Gastrocnemius medialis (tissue), 4 donors: Measurements from ENCODE around the gene PTPN6. TPM values are rescaled to one million over a fixed set of nuclear protein-coding genes. Genes with fewer than 3 reads are reported as not detected.

Experiments used
- ATAC-seq, 2 donors: fragments of 150-250 bp; one replicate each; pipeline ENCODE4 v1.9.1; 2016
- DNase-seq, 2 donors: peaks; one replicate each; pipeline ENCODE4 v3.0.0-alpha.2; 2019
- H3K27ac ChIP-seq, 4 donors: fragments of 200-600 bp; sonication (generic); 1 replicate in 1 of 4; 2 replicates in 3 of 4; pipeline ENCODE4 v1.5.1; 2016 to 2018; ENCODE audit warnings: mild to moderate bottlenecking in 2 of 4, moderate library complexity in 1 of 4
- H3K27me3 ChIP-seq, 3 donors: fragments of 200-600 bp; sonication (generic) in 2 of 3; 1 replicate in 1 of 3; 2 replicates in 2 of 3; pipeline versions ENCODE4 v1.5.1 to v1.6.0; 2016 to 2019; ENCODE audit warnings: mild to moderate bottlenecking in 1 of 3, moderate library complexity in 1 of 3
- H3K36me3 ChIP-seq, 2 donors: fragments of 200-600 bp; sonication (generic) in 1 of 2; one replicate each; pipeline ENCODE4 v1.5.1; 2017 to 2018
- H3K4me1 ChIP-seq, 2 donors: fragments of 200-600 bp; sonication (generic) in 1 of 2; one replicate each; pipeline ENCODE4 v1.5.1; 2016 to 2017; ENCODE audit warnings: mild to moderate bottlenecking in 2 of 2
- H3K4me3 ChIP-seq, 4 donors: fragments of 200-600 bp; sonication (generic) in 3 of 4; 1 replicate in 1 of 4; 2 replicates in 3 of 4; pipeline ENCODE4 v1.5.1; 2016 to 2019; ENCODE audit warnings: mild to moderate bottlenecking in 2 of 4
- H3K9me3 ChIP-seq, 3 donors: fragments of 200-600 bp; sonication (generic) in 2 of 3; 1 replicate in 1 of 3; 2 replicates in 2 of 3; pipeline ENCODE4 v1.5.1; 2016 to 2019
- CTCF ChIP-seq, 5 experiments: fragments of 450-650 bp in 3 of 5; fragments of 200-600 bp in 2 of 5; sonication (generic) in 2 of 5; IDR thresholded peaks in 4 of 5; conservative IDR thresholded peaks in 1 of 5; 1 replicate in 4 of 5; 2 replicates in 1 of 5; pipeline ENCODE4 v1.5.1; 2016 to 2019; ENCODE audit warnings: antibody characterized with exemption in 5 of 5, mild to moderate bottlenecking in 3 of 5, moderate library complexity in 3 of 5
- POLR2A ChIP-seq, 2 donors: fragments of 450-650 bp; IDR thresholded peaks; one replicate each; pipeline ENCODE4 v1.6.1; 2017; ENCODE audit warnings: antibody characterized with exemption in 2 of 2, mild to moderate bottlenecking in 2 of 2, moderate library complexity in 2 of 2
- in situ Hi-C, 4 donors: fragments of 200-750 bp; cut with MboI; loops; one replicate each; pipeline versions ENCODE4 v1.15.0 to v1.8.0; 2017; ENCODE audit warnings: low sequenced_read_pairs in 4 of 4
- intact Hi-C: fragments of 100-400 bp; cut with DNase I; formaldehyde crosslinking; loops from one replicate; pipeline ENCODE4 v1.15.1; 2023; ENCODE audit warnings: low total_unique reads
- total RNA-seq, 4 donors: library from RNA; depleted of rRNA; stranded (reverse); fragments of >200 nt; gene quantifications; one replicate each; pipeline versions ENCODE4 v1.1.0 to v1.2.3, GENCODE V29; 2016

The PTPN6 gene
- total RNA-seq, 4 donors from 2014 or later: 0.87 to 7.6 (median 5.0) TPM

GRCh38 chr12:6943389-6943721 is 7.8 kb upstream of the PTPN6 start:
- in situ Hi-C loops (loop anchor here in 2 of 4 donors (10.0 to 25.0 kb wide), 2 partner anchors 169 to 171 kb away; partner anchors contain the start of gene C1RL (in 1 of the 2)), intact Hi-C loops (loop anchor here (1.0 to 5.0 kb wide), 3 partner anchors 75 to 149 kb away; partner anchors contain the start of genes C1R, LPCAT3 and TPI1)
- Histone ChIP-seq H3K36me3 (peaks cover 0 to 17% of the 10 kb centered on the region in 2 donors), H3K9me3 (no peaks in the 10 kb centered on the region), H3K27ac (peak overlapping the region; percentile 90 to 94 (median 93)), H3K4me1 (peaks cover 19 to 40% of the 10 kb centered on the region in 2 donors), H3K27me3 (no peaks in the 10 kb centered on the region), H3K4me3 (peak overlapping the region; percentile 67 to 82 (median 78))
- TF ChIP-seq CTCF (IDR thresholded peaks at IDR 0.05 in 4 of 5, conservative IDR thresholded peaks at IDR 0.05 in 1 of 5) (no peak), POLR2A (IDR thresholded peaks at IDR 0.05) (no peak)
- DNase-seq (peak; percentile 82 to 88), ATAC-seq (peak; percentile 81)

GRCh38 chr12:6943722-6944380 is 7.3 kb upstream of the PTPN6 start, which contains the start of the genes C12orf57 and RNU7-1:
C12orf57 (plus strand) TSS chr12:6944022; CDS start chr12:6944122, 100 bp downstream.
RNU7-1 (plus strand) TSS chr12:6943816.
- ATAC-seq (peak; percentile 72 to 74), DNase-seq (peak in 1 of 2 donors; percentile 79)
- Histone ChIP-seq H3K4me3 (peak within 1 kb of the TSS; percentile 67 to 82 (median 78)), H3K4me1 (peaks cover 14 to 35% of the 10 kb centered on the region in 2 donors), H3K27ac (peak within 1 kb of the TSS; percentile 90 to 94 (median 93)), H3K36me3 (peaks cover 0 to 17% of the 10 kb centered on the region in 2 donors), H3K9me3 (no peaks in the 10 kb centered on the region), H3K27me3 (no peaks in the 10 kb centered on the region)
- in situ Hi-C loops (loop anchor here in 2 of 4 donors (10.0 to 25.0 kb wide), 2 partner anchors 168 to 171 kb away; partner anchors contain the start of gene C1RL (in 1 of the 2)), intact Hi-C loops (loop anchor here (1.0 to 5.0 kb wide), 7 partner anchors 17 to 165 kb away; partner anchors contain the start of genes C1R, C1RL, EMG1 and LPCAT3)
- TF ChIP-seq POLR2A (IDR thresholded peaks at IDR 0.05) (peak; percentile 79 to 90), CTCF (IDR thresholded peaks at IDR 0.05 in 4 of 5, conservative IDR thresholded peaks at IDR 0.05 in 1 of 5) (no peak)

- intact Hi-C loops: loop anchor here (1.0 to 5.0 kb wide), 6 partner anchors 17 to 164 kb away; partner anchors contain the start of genes C1R, C1RL, EMG1 and PHB2
- TF ChIP-seq CTCF (IDR thresholded peaks at IDR 0.05 in 4 of 5, conservative IDR thresholded peaks at IDR 0.05 in 1 of 5) (peak; percentile 89 to 96 (median 92)), POLR2A (IDR thresholded peaks at IDR 0.05) (no peak)
- H3K27ac ChIP-seq: peak overlapping the region; percentile 90 to 94 (median 93)
- in situ Hi-C loops: loop anchor here in 2 of 4 donors (10.0 to 25.0 kb wide), 2 partner anchors 168 to 170 kb away; partner anchors contain the start of gene C1RL (in 1 of the 2)
- DNase-seq (peak; percentile 83 to 89), ATAC-seq (peak; percentile 62 to 66)
- H3K27me3 ChIP-seq: no peaks in the 10 kb centered on the region
- H3K4me1 ChIP-seq: peaks cover 13 to 30% of the 10 kb centered on the region in 2 donors
- no peaks in the 10 kb centered on the region for H3K9me3 ChIP-seq
- H3K36me3 ChIP-seq: peaks cover 0 to 17% of the 10 kb centered on the region in 2 donors
- peak overlapping the region; percentile 67 to 82 (median 78) for H3K4me3 ChIP-seq
Observed at GRCh38 chr12:6944381-6945186, 6.6 kb upstream of the PTPN6 start.

GRCh38 chr12:6945613-6946012 is 5.5 kb upstream of the PTPN6 start:
- DNase-seq: no peak
- Histone ChIP-seq H3K27me3 (no peaks in the 10 kb centered on the region), H3K27ac (peak overlapping the region in 2 of 4 donors; percentile 42 to 93), H3K4me1 (peaks cover 13 to 30% of the 10 kb centered on the region in 2 donors), H3K4me3 (no peak overlapping the region), H3K9me3 (no peaks in the 10 kb centered on the region), H3K36me3 (peaks cover 0 to 17% of the 10 kb centered on the region in 2 donors)
- ATAC-seq: no peak
- TF ChIP-seq CTCF (IDR thresholded peaks at IDR 0.05 in 4 of 5, conservative IDR thresholded peaks at IDR 0.05 in 1 of 5): no peak
- no peak for TF ChIP-seq POLR2A (IDR thresholded peaks at IDR 0.05)
- in situ Hi-C loops: loop anchor here in 2 of 4 donors (10.0 to 25.0 kb wide), 2 partner anchors 167 to 169 kb away; partner anchors contain the start of gene C1RL (in 1 of the 2)
- intact Hi-C loops: loop anchor here (2.0 kb wide), 1 partner anchor 163 kb away; the partner anchor contains the start of gene C1RL
